Glutamatergic neuron (in vitro differentiated cells): ENCODE results near the gene SRRM3. TPM values are rescaled to one million over a fixed set of nuclear protein-coding genes. Genes with fewer than 3 reads are reported as not detected.
"Not testable (repeated sequence)": the region's sequence is repeated elsewhere in the genome, so short reads cannot be mapped to it uniquely, and the experiment has no call there.

Source experiments
- DNase-seq: peaks from one replicate; pipeline ENCODE4 v3.0.0; 2022
- H3K27ac Mint-ChIP-seq: one replicate; pipeline ENCODE4 v1.8.0; 2020; ENCODE audit warnings: mild to moderate bottlenecking, mixed read lengths, inconsistent platforms; ENCODE audit not compliant: unreplicated experiment
- H3K27me3 Mint-ChIP-seq: one replicate; pipeline ENCODE4 v1.8.0; 2020; ENCODE audit warnings: mild to moderate bottlenecking, moderate library complexity, mixed read lengths, inconsistent platforms; ENCODE audit not compliant: unreplicated experiment
- H3K36me3 Mint-ChIP-seq: one replicate; pipeline ENCODE4 v1.8.0; 2020; ENCODE audit warnings: mild to moderate bottlenecking, mixed read lengths, inconsistent platforms; ENCODE audit not compliant: unreplicated experiment
- H3K4me1 Mint-ChIP-seq: one replicate; pipeline ENCODE4 v1.8.0; 2020; ENCODE audit warnings: mild to moderate bottlenecking, low read depth, mixed read lengths, inconsistent platforms; ENCODE audit not compliant: unreplicated experiment
- H3K4me3 Mint-ChIP-seq: one replicate; pipeline ENCODE4 v1.8.0; 2020; ENCODE audit warnings: mild to moderate bottlenecking, mixed read lengths, inconsistent platforms; ENCODE audit not compliant: unreplicated experiment
- H3K9me3 Mint-ChIP-seq: one replicate; pipeline ENCODE4 v1.8.0; 2020; ENCODE audit warnings: mild to moderate bottlenecking, moderate library complexity, mixed read lengths, inconsistent platforms; ENCODE audit not compliant: unreplicated experiment
- CTCF ChIP-seq: fragments of 200-600 bp; sonication (generic); IDR thresholded peaks from one replicate; pipeline ENCODE4 v1.5.0; 2021; ENCODE audit not compliant: partially characterized antibody, unreplicated experiment
- total RNA-seq: library from RNA; stranded (reverse); fragmentation: NEBNext Ultra II Directional; extraction: Animal tissue kit (Norgen Biotek cat#: 25700); gene quantifications from one replicate; pipeline ENCODE4 v1.2.1, GENCODE V29; 2021; ENCODE audit not compliant: unreplicated experiment

Gene SRRM3
- total RNA-seq, 1 donor from 2014 or later: 154 TPM

- H3K36me3 Mint-ChIP-seq: peaks cover 7% of the 10 kb centered on the region
These were observed 131.9 kb downstream of the SRRM3 start for GRCh38 chr7:76333511-76334101.

GRCh38 chr7:76334320-76334967 lies 132.7 kb downstream of the SRRM3 start:
- H3K4me3 Mint-ChIP-seq: no peak overlapping the region
- TF ChIP-seq CTCF: no peak
- peaks cover 52% of the 10 kb centered on the region for H3K4me1 Mint-ChIP-seq
- DNase-seq: no peak
- H3K27ac Mint-ChIP-seq: no peak overlapping the region
- peaks cover 7% of the 10 kb centered on the region for H3K36me3 Mint-ChIP-seq
- H3K9me3 Mint-ChIP-seq: peaks cover 18% of the 10 kb centered on the region
- peaks cover 5% of the 10 kb centered on the region for H3K27me3 Mint-ChIP-seq

More at GRCh38 chr7:76333511-76334101, 131.9 kb downstream of the SRRM3 start:
- no peak for DNase-seq
- peaks cover 5% of the 10 kb centered on the region for H3K27me3 Mint-ChIP-seq
- peaks cover 18% of the 10 kb centered on the region for H3K9me3 Mint-ChIP-seq
- H3K4me1 Mint-ChIP-seq: peaks cover 58% of the 10 kb centered on the region
- peak overlapping the region; percentile 34 for H3K27ac Mint-ChIP-seq
- H3K4me3 Mint-ChIP-seq: peak overlapping the region; percentile 40
- TF ChIP-seq CTCF: no peak

DNA sequence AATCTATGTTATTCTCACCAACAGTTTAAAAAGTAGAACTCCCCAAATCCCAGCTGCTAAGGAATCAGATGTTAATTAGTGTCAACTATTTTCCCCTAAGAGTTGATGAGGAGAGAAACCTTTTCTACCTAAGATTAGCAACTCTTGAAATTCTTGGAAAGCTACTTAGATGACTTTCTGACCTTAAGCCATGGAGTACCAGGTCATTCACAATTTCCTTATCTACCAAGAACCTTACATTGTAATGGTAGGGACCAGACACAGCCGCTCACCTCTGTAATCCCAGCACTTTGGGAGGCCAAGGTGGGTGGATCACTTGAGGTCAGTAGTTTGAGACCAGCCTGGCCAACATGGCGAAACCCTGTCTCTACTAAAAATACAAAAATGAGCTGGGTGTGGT lies 133.7 kb downstream of the SRRM3 start:
- H3K27me3 Mint-ChIP-seq, H3K27ac Mint-ChIP-seq, H3K4me3 Mint-ChIP-seq, DNase-seq, H3K36me3 Mint-ChIP-seq: not testable (repeated sequence)
- peaks cover 16% of the 10 kb centered on the region for H3K9me3 Mint-ChIP-seq
- peaks cover 48% of the 10 kb centered on the region for H3K4me1 Mint-ChIP-seq

DNA sequence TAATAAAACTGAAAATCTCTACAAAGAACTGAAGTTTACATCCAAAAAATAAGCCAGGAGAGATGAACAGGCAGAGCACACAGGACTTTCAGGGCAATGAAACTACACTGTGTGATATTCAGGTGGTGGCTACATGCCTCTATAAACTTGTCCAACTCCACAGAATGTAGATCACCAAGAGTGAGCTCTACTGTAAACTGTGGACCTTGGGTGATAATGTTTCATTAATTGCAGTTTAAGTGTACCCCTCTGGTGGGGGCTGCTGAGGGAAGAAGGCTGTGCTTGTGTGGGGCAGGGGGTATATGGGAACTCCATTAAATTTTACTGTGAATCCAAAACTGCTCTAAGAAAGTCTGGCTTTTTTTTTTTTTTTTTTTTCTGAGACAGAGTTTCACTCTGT lies 134.4 kb downstream of the SRRM3 start:
- Mint-ChIP-seq H3K27me3 (no peaks in the 10 kb centered on the region), H3K27ac (peak overlapping the region; percentile 31), H3K36me3 (no peaks in the 10 kb centered on the region), H3K4me3 (no peak overlapping the region), H3K4me1 (peaks cover 47% of the 10 kb centered on the region), H3K9me3 (peaks cover 12% of the 10 kb centered on the region)
- no peak for TF ChIP-seq CTCF
- DNase-seq: no peak

Other genes starting within 250 kb of the SRRM3 start
- gene TMEM120A, start 207.3 kb upstream of the SRRM3 start, total RNA-seq: 26.4 TPM
- gene STYXL1, start 153.9 kb upstream of the SRRM3 start, total RNA-seq: 41.8 TPM
- gene MDH2, start 153.8 kb upstream of the SRRM3 start, total RNA-seq: 126 TPM
- gene HSPB1, start 100.8 kb downstream of the SRRM3 start, total RNA-seq: 50.4 TPM
- 650 TPM for gene YWHAG, start 157.1 kb downstream of the SRRM3 start, total RNA-seq
- gene SSC4D, start 207.8 kb downstream of the SRRM3 start, total RNA-seq: 6.1 TPM
- gene ZP3, start 223.1 kb downstream of the SRRM3 start, total RNA-seq: 3.4 TPM